ENCODE results near the gene AKAIN1.

DNA sequence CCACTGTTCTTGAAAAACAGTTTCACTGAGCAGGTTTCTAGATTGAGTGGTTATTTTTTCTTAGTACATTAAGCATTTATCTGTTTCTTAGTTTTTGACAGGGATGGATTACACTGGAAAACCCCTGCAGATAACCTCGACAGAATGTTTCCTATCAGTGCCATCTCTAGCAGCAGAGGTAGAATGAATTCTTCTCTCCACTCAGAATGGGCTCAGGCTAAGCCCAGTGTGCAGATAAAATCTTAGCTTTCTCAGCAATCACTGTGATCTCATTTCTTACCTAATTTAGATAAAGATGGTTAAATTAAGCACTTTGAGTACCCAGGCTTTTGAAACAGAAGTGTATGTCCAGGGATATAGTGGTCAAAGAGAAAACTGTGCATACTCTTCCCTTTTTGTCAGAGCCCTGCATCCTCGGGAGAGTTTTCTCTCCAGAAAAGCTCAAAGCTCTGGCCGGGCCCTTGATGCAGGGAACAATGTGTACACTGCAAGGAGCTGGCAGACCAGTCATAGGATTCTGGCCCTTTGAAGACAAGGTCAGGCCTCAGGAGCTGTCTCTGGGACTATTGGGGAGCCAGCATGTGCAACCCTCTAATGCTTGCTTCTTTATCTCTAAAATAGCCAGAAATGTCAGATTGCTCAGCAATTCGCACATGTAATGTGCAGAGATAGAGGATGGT lies 10.6 kb upstream of the AKAIN1 start:
- no peak for TF ChIP-seq POLR2A (IDR thresholded peaks at IDR 0.05; ENCODE audit: low read depth, low read length)
- TF ChIP-seq SMC3 (IDR thresholded peaks at IDR 0.05; ENCODE audit: low read depth, low read length) = no peak
- TF ChIP-seq, protein P1, sequence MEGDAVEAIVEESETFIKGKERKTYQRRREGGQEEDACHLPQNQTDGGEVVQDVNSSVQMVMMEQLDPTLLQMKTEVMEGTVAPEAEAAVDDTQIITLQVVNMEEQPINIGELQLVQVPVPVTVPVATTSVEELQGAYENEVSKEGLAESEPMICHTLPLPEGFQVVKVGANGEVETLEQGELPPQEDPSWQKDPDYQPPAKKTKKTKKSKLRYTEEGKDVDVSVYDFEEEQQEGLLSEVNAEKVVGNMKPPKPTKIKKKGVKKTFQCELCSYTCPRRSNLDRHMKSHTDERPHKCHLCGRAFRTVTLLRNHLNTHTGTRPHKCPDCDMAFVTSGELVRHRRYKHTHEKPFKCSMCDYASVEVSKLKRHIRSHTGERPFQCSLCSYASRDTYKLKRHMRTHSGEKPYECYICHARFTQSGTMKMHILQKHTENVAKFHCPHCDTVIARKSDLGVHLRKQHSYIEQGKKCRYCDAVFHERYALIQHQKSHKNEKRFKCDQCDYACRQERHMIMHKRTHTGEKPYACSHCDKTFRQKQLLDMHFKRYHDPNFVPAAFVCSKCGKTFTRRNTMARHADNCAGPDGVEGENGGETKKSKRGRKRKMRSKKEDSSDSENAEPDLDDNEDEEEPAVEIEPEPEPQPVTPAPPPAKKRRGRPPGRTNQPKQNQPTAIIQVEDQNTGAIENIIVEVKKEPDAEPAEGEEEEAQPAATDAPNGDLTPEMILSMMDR (conservative IDR thresholded peaks at IDR 0.05; ENCODE audit: low read depth, low read length) = no peak
- no peak for TF ChIP-seq CEBPB (IDR thresholded peaks at IDR 0.05; ENCODE audit: low read depth, low read length)
- no peak for TF ChIP-seq MXI1 (IDR thresholded peaks at IDR 0.05; ENCODE audit: borderline replicate concordance, low read depth, low read length)

Data from IMR-90 (cell line).